HepG2 (cell line): ENCODE measurements around the gene ARMH3. TPM values are rescaled to one million over a fixed set of nuclear protein-coding genes. Genes with fewer than 3 reads are reported as not detected.

Experiments
- DMAP1 ChIP-seq: IDR thresholded peaks from 2 replicates; pipeline ENCODE4 v1.6.1; 2016
- GMEB2 ChIP-seq: IDR thresholded peaks from 2 replicates; pipeline ENCODE4 v1.6.1; 2016; ENCODE audit warnings: missing biosample characterization, missing genetic modification reagents, low read depth
- HDAC2 ChIP-seq: sonication (generic); formaldehyde crosslinking; IDR thresholded peaks from 2 replicates; pipeline ENCODE4 v1.4.0; 2020; ENCODE audit warnings: missing genetic modification reagents
- HNF4A ChIP-seq: sonication (generic); formaldehyde crosslinking; IDR thresholded peaks from 2 replicates; pipeline ENCODE4 v1.4.0; 2020; ENCODE audit warnings: missing genetic modification reagents
- KLF16 ChIP-seq, 2 experiments: sonication (generic) in 1 of 2; formaldehyde crosslinking in 1 of 2; IDR thresholded peaks; 2 replicates each; pipeline versions ENCODE4 v1.6.1 to v1.8.0; 2016 to 2023; ENCODE audit warnings: missing genetic modification reagents in 2 of 2, missing compliant biosample characterization in 1 of 2
- PAXIP1 ChIP-seq: sonication (generic); formaldehyde crosslinking; conservative IDR thresholded peaks from 2 replicates; pipeline ENCODE4 v1.4.0; 2020; ENCODE audit warnings: mild to moderate bottlenecking, missing genetic modification reagents, moderate library complexity
- POLR2A ChIP-seq, 2 experiments: IDR thresholded peaks; 2 replicates each; pipeline ENCODE4 v1.6.1; 2011; ENCODE audit warnings: low read depth in 2 of 2, low read length in 2 of 2, mild to moderate bottlenecking in 1 of 2, moderate library complexity in 1 of 2; ENCODE audit not compliant: insufficient read depth in 1 of 2
- SATB2 ChIP-seq: sonication (generic); formaldehyde crosslinking; IDR thresholded peaks from 2 replicates; pipeline ENCODE4 v1.5.0; 2020; ENCODE audit warnings: missing genetic modification reagents
- SP4 ChIP-seq: sonication (generic); formaldehyde crosslinking; IDR thresholded peaks from 2 replicates; pipeline ENCODE4 v1.8.1; 2023; ENCODE audit warnings: mild to moderate bottlenecking, missing genetic modification reagents
- TFAP4 ChIP-seq: sonication (generic); IDR thresholded peaks from 2 replicates; pipeline ENCODE4 v1.6.1; 2016; ENCODE audit warnings: low read depth, borderline replicate concordance
- U2AF1 ChIP-seq: fragments of 200-400 bp; formaldehyde crosslinking; optimal IDR thresholded peaks from 2 replicates; pipeline ENCODE3; 2017; ENCODE audit warnings: mild to moderate bottlenecking, low read depth, low read length
- ZNF264 ChIP-seq: sonication (generic); formaldehyde crosslinking; IDR thresholded peaks from 2 replicates; pipeline ENCODE4 v1.4.0; 2020; ENCODE audit warnings: missing genetic modification reagents
- ZNF281 ChIP-seq: sonication (generic); formaldehyde crosslinking; IDR thresholded peaks from 2 replicates; pipeline ENCODE4 v1.4.0; 2020; ENCODE audit warnings: missing genetic modification reagents, borderline replicate concordance
- ZNF629 ChIP-seq: sonication (generic); formaldehyde crosslinking; conservative IDR thresholded peaks from 2 replicates; pipeline ENCODE4 v1.5.0; 2020; ENCODE audit warnings: missing genetic modification reagents
- ZSCAN22 ChIP-seq: sonication (generic); formaldehyde crosslinking; IDR thresholded peaks from 2 replicates; pipeline ENCODE4 v1.4.0; 2020; ENCODE audit warnings: mild to moderate bottlenecking, missing genetic modification reagents
- polyA plus RNA-seq, 8 experiments: library from polyadenylated mRNA; depleted of rRNA in 3 of 8; stranded (reverse) in 7 of 8; unstranded in 1 of 8; fragments of >200 nt; fragmentation: Illumina TruSeq in 4 of 8; extraction: Trizol in 4 of 8; gene quantifications; 2 replicates each; pipeline versions ENCODE4 v1.2.1 to v1.2.3, GENCODE V29; 2011 to 2016; ENCODE audit warnings: low read depth in 4 of 8, missing spikeins in 1 of 8, mixed read lengths in 1 of 8; ENCODE audit not compliant: insufficient read depth in 1 of 8
- total RNA-seq, 5 experiments: library from RNA; depleted of rRNA; stranded (reverse); fragments of >200 nt; fragmentation: Illumina TruSeq; extraction: Trizol; gene quantifications; 2 replicates each; pipeline ENCODE4 v1.2.3, GENCODE V29; 2016; ENCODE audit warnings: low read depth in 1 of 5

Gene ARMH3
- total and polyA plus RNA-seq, 2 of the 13 experiments (the other 11 are each of a cell fraction or from before 2014, with no cell fraction given) = 8.4 to 16.9 TPM

- TF ChIP-seq ZNF281 (CRISPR knock-in tag) (peak; percentile 12; the same call in 1 of the 2 replicates), PAXIP1 (CRISPR knock-in tag) (peak; percentile 16; the same call in 1 of the 2 replicates), ZNF264 (CRISPR knock-in tag) (no peak), POLR2A (IDR thresholded peaks at IDR 0.05; ENCODE audit: insufficient read depth in 1 of 2, low read depth in 2 of 2, low read length in 2 of 2) (peak; percentile 43 to 66), KLF16 (CRISPR knock-in tag; IDR thresholded peaks at IDR 0.05) (peak in 1 of 2 experiments; percentile 23; a peak in 1 of 4 replicates), ZNF629 (CRISPR knock-in tag) (no peak), ZSCAN22 (CRISPR knock-in tag) (no peak), GMEB2 (CRISPR knock-in tag) (no peak), TFAP4 (0 out of 2 replicates have a peak, but pooled peaks have one; percentile 8), DMAP1 (CRISPR knock-in tag) (no peak), SP4 (CRISPR knock-in tag) (0 out of 2 replicates have a peak, but pooled peaks have one; percentile 23), SATB2 (0 out of 2 replicates have a peak, but pooled peaks have one; percentile 3), HNF4A (CRISPR knock-in tag) (peak; percentile 72), HDAC2 (CRISPR knock-in tag) (0 out of 2 replicates have a peak, but pooled peaks have one; percentile 26), U2AF1 (peak; percentile 64)
These were observed 236.9 kb downstream of the ARMH3 start (continued) for GRCh38 chr10:101818872-101819633.
